ENCODE data around the gene EMC7. TPM values are rescaled to one million over a fixed set of nuclear protein-coding genes. Genes with fewer than 3 reads are reported as not detected.

Gene EMC7
- total RNA-seq, 6 experiments from 2014 or later: 159 to 204 (median 171) TPM

GRCh38 chr15:34085746-34086145, 15.9 kb downstream of the EMC7 start:
- Mint-ChIP-seq H3K4me3 (no peak overlapping the region), H3K27me3 (ENCODE audit: insufficient read depth) (0 out of 2 replicates have a peak, but pooled peaks cover 2% of the 10 kb centered on the region), H3K36me3 (ENCODE audit: low read depth) (peaks cover 20% of the 10 kb centered on the region), H3K27ac (no peak overlapping the region), H3K9me3 (no peaks in the 10 kb centered on the region), H3K4me1 (ENCODE audit: low read depth) (peaks cover 6% of the 10 kb centered on the region; the same call in 1 of the 2 replicates)
- TF ChIP-seq CTCF (IDR thresholded peaks at IDR 0.05): no peak
- DNase-seq: no peak

GRCh38 chr15:34084086-34084485, 17.6 kb downstream of the EMC7 start:
- peak overlapping the region; percentile 25; the same call in 1 of the 2 replicates for H3K27ac Mint-ChIP-seq

GRCh38 chr15:34079904-34080303, 21.8 kb downstream of the EMC7 start:
- Mint-ChIP-seq H3K9me3 (no peaks in the 10 kb centered on the region), H3K27me3 (ENCODE audit: insufficient read depth) (peaks cover 2% of the 10 kb centered on the region; the same call in 1 of the 2 replicates), H3K4me1 (ENCODE audit: low read depth) (peaks cover 6% of the 10 kb centered on the region; the same call in 1 of the 2 replicates), H3K4me3 (no peak overlapping the region), H3K27ac (no peak overlapping the region), H3K36me3 (ENCODE audit: low read depth) (peaks cover 10% of the 10 kb centered on the region; the same call in 1 of the 2 replicates)
- no peak for DNase-seq
- TF ChIP-seq CTCF (IDR thresholded peaks at IDR 0.05): no peak

More at GRCh38 chr15:34084086-34084485, 17.6 kb downstream of the EMC7 start:
- peaks cover 20% of the 10 kb centered on the region for H3K36me3 Mint-ChIP-seq (ENCODE audit: low read depth)
- no peak for DNase-seq
- no peak overlapping the region for H3K4me3 Mint-ChIP-seq
- no peak for TF ChIP-seq CTCF (IDR thresholded peaks at IDR 0.05)
- H3K4me1 Mint-ChIP-seq (ENCODE audit: low read depth): peaks cover 6% of the 10 kb centered on the region; the same call in 1 of the 2 replicates
- 0 out of 2 replicates have a peak, but pooled peaks cover 2% of the 10 kb centered on the region for H3K27me3 Mint-ChIP-seq (ENCODE audit: insufficient read depth)
- no peaks in the 10 kb centered on the region for H3K9me3 Mint-ChIP-seq

- Mint-ChIP-seq H3K9me3 (no peaks in the 10 kb centered on the region), H3K36me3 (ENCODE audit: low read depth) (peaks cover 5% of the 10 kb centered on the region; the same call in 1 of the 2 replicates), H3K27me3 (ENCODE audit: insufficient read depth) (peaks cover 2% of the 10 kb centered on the region; the same call in 1 of the 2 replicates), H3K4me3 (no peak overlapping the region), H3K27ac (no peak overlapping the region), H3K4me1 (ENCODE audit: low read depth) (peaks cover under 1% of the 10 kb centered on the region; the same call in 1 of the 2 replicates)
- no peak for TF ChIP-seq CTCF (IDR thresholded peaks at IDR 0.05)
- no peak for DNase-seq
Observed at GRCh38 chr15:34078900-34079299, 22.8 kb downstream of the EMC7 start.

- no peak overlapping the region for H3K27ac Mint-ChIP-seq
- no peaks in the 10 kb centered on the region for H3K4me1 Mint-ChIP-seq (ENCODE audit: low read depth)
- no peaks in the 10 kb centered on the region for H3K9me3 Mint-ChIP-seq
- H3K36me3 Mint-ChIP-seq (ENCODE audit: low read depth): no peaks in the 10 kb centered on the region
- no peak overlapping the region for H3K4me3 Mint-ChIP-seq
- no peaks in the 10 kb centered on the region; the same call in 1 of the 2 replicates for H3K27me3 Mint-ChIP-seq (ENCODE audit: insufficient read depth)
- TF ChIP-seq CTCF (IDR thresholded peaks at IDR 0.05): no peak
- DNase-seq: no peak
Observed at GRCh38 chr15:34076785-34077184, 24.9 kb downstream of the EMC7 start.

All from HFFc6 (cell line).